H9 (cell line): ENCODE data around the gene PYROXD2. TPM values are rescaled to one million over a fixed set of nuclear protein-coding genes. Genes with fewer than 3 reads are reported as not detected.

ENCODE experiments used
- DNase-seq: peaks from one replicate; pipeline ENCODE4 v3.0.0-alpha.2; 2017
- H2AFZ ChIP-seq: one replicate; pipeline ENCODE4 v1.6.1; 2013; ENCODE audit warnings: mild to moderate bottlenecking, low read length, control low read depth, moderate library complexity
- H2AK5ac ChIP-seq: 2 replicates; pipeline ENCODE4 v1.6.1; 2013; ENCODE audit warnings: low read length, control low read depth, mixed read lengths; ENCODE audit not compliant: insufficient read length
- H2BK120ac ChIP-seq: one replicate; pipeline ENCODE4 v1.6.1; 2013; ENCODE audit warnings: low read depth, mild to moderate bottlenecking, low read length, control low read depth, inconsistent platforms; ENCODE audit not compliant: poor library complexity, severe bottlenecking
- H2BK12ac ChIP-seq: 2 replicates; pipeline ENCODE4 v1.6.1; 2013; ENCODE audit warnings: low read length, control low read depth, mixed read lengths, low read depth; ENCODE audit not compliant: insufficient read length
- H2BK15ac ChIP-seq: 2 replicates; pipeline ENCODE4 v1.6.1; 2013; ENCODE audit warnings: low read depth, low read length, control low read depth
- H2BK20ac ChIP-seq: one replicate; pipeline ENCODE4 v1.6.1; 2013; ENCODE audit warnings: low read depth, mild to moderate bottlenecking, low read length, control low read depth, inconsistent platforms; ENCODE audit not compliant: poor library complexity, severe bottlenecking
- H2BK5ac ChIP-seq: 2 replicates; pipeline ENCODE4 v1.6.1; 2013; ENCODE audit warnings: low read length, control low read depth, mixed read lengths; ENCODE audit not compliant: insufficient read length
- H3K14ac ChIP-seq: 2 replicates; pipeline ENCODE4 v1.6.1; 2013; ENCODE audit warnings: low read length, control low read depth; ENCODE audit not compliant: insufficient read depth
- H3K18ac ChIP-seq: 2 replicates; pipeline ENCODE4 v1.6.1; 2013; ENCODE audit warnings: low read depth, mild to moderate bottlenecking, mixed read lengths, low read length, control low read depth; ENCODE audit not compliant: insufficient read length
- H3K23ac ChIP-seq: 2 replicates; pipeline ENCODE4 v1.6.1; 2013; ENCODE audit warnings: low read length, control low read depth, mixed read lengths, low read depth; ENCODE audit not compliant: insufficient read length
- H3K23me2 ChIP-seq: 2 replicates; pipeline ENCODE4 v1.6.1; 2013; ENCODE audit warnings: low read depth, mild to moderate bottlenecking, mixed read lengths, low read length, control low read depth; ENCODE audit not compliant: insufficient read length, poor library complexity, severe bottlenecking
- H3K27ac ChIP-seq: 2 replicates; pipeline ENCODE4 v1.5.1; 2013; ENCODE audit warnings: low read length, control low read depth, mixed read lengths, low read depth; ENCODE audit not compliant: insufficient read length
- H3K27me3 ChIP-seq: 2 replicates; pipeline ENCODE4 v1.6.1; 2013; ENCODE audit warnings: low read length, control low read depth, inconsistent platforms; ENCODE audit not compliant: insufficient read depth
- H3K4ac ChIP-seq: 2 replicates; pipeline ENCODE4 v1.6.1; 2013; ENCODE audit warnings: low read depth, mild to moderate bottlenecking, control low read depth, inconsistent platforms, low read length, moderate library complexity
- H3K4me1 ChIP-seq: 2 replicates; pipeline ENCODE4 v1.6.1; 2013; ENCODE audit warnings: low read length, control low read depth, inconsistent platforms; ENCODE audit not compliant: insufficient read depth
- H3K4me2 ChIP-seq: 2 replicates; pipeline ENCODE4 v1.6.1; 2013; ENCODE audit warnings: low read length, control low read depth, mixed read lengths; ENCODE audit not compliant: insufficient read length, insufficient read depth
- H3K56ac ChIP-seq: 2 replicates; pipeline ENCODE4 v1.6.1; 2013; ENCODE audit warnings: low read depth, mild to moderate bottlenecking, mixed read lengths, low read length, control low read depth; ENCODE audit not compliant: insufficient read length
- H3K79me1 ChIP-seq: 2 replicates; pipeline ENCODE4 v1.6.1; 2013; ENCODE audit warnings: low read depth, mild to moderate bottlenecking, moderate library complexity, low read length, control low read depth, inconsistent platforms; ENCODE audit not compliant: insufficient read depth, poor library complexity, severe bottlenecking
- H3K79me2 ChIP-seq: 2 replicates; pipeline ENCODE4 v1.6.1; 2013; ENCODE audit warnings: low read length, control low read depth, inconsistent platforms; ENCODE audit not compliant: insufficient read depth
- H3K9ac ChIP-seq: 2 replicates; pipeline ENCODE4 v1.6.1; 2013; ENCODE audit warnings: low read length, control low read depth, mixed read lengths; ENCODE audit not compliant: insufficient read length; ENCODE audit errors: extremely low read depth
- H3K9me3 ChIP-seq: one replicate; pipeline ENCODE4 v1.6.1; 2013; ENCODE audit warnings: low read depth, low read length, inconsistent platforms; ENCODE audit not compliant: control insufficient read depth
- H3T11ph ChIP-seq: one replicate; pipeline ENCODE4 v1.6.1; 2013; ENCODE audit warnings: mild to moderate bottlenecking, low read length, control low read depth, inconsistent platforms
- H4K20me1 ChIP-seq: one replicate; pipeline ENCODE4 v1.6.1; 2013; ENCODE audit not compliant: control insufficient read depth, insufficient read length, insufficient read depth
- H4K5ac ChIP-seq: 2 replicates; pipeline ENCODE4 v1.6.1; 2013; ENCODE audit warnings: low read depth, mild to moderate bottlenecking, mixed read lengths, low read length, control low read depth; ENCODE audit not compliant: insufficient read length
- H4K8ac ChIP-seq: replicated peaks from 2 replicates; pipeline ENCODE4 v1.6.1; 2013; ENCODE audit warnings: low read length, control low read depth, mixed read lengths, low read depth; ENCODE audit not compliant: insufficient read length
- H4K91ac ChIP-seq: 2 replicates; pipeline ENCODE4 v1.6.1; 2013; ENCODE audit warnings: low read depth, mild to moderate bottlenecking, moderate library complexity, mixed read lengths, low read length, control low read depth; ENCODE audit not compliant: insufficient read length
- H3K27ac Mint-ChIP-seq, 3 experiments: 2 replicates in 2 of 3; 3 replicates in 1 of 3; pipeline ENCODE4 v1.8.0; 2020 to 2021; ENCODE audit warnings: mixed read lengths in 3 of 3, mild to moderate bottlenecking in 1 of 3, moderate library complexity in 1 of 3
- H3K27me3 Mint-ChIP-seq: 2 replicates; pipeline ENCODE4 v1.8.0; 2021; ENCODE audit warnings: low read depth, mild to moderate bottlenecking, moderate library complexity, mixed read lengths
- H3K36me3 Mint-ChIP-seq, 3 experiments: 2 replicates in 2 of 3; 3 replicates in 1 of 3; pipeline ENCODE4 v1.8.0; 2020 to 2021; ENCODE audit warnings: low read depth in 3 of 3, mixed read lengths in 3 of 3; ENCODE audit not compliant: insufficient read depth in 1 of 3
- H3K4me1 Mint-ChIP-seq, 2 experiments: 2 replicates each; pipeline ENCODE4 v1.8.0; 2020; ENCODE audit warnings: mixed read lengths in 2 of 2
- H3K4me3 Mint-ChIP-seq, 2 experiments: 2 replicates in 1 of 2; 3 replicates in 1 of 2; pipeline ENCODE4 v1.8.0; 2020 to 2021; ENCODE audit warnings: mild to moderate bottlenecking in 2 of 2, mixed read lengths in 2 of 2, moderate library complexity in 1 of 2
- H3K9me3 Mint-ChIP-seq, 2 experiments: 2 replicates in 1 of 2; 3 replicates in 1 of 2; pipeline ENCODE4 v1.8.0; 2020; ENCODE audit warnings: mild to moderate bottlenecking in 2 of 2, mixed read lengths in 2 of 2, moderate library complexity in 1 of 2
- CTCF ChIP-seq: fragments of 200-600 bp; sonication (generic); conservative IDR thresholded peaks from 3 replicates; pipeline ENCODE4 v1.8.0; 2021; ENCODE audit warnings: antibody characterized with exemption, mild to moderate bottlenecking
- WGBS: extraction: QIAGEN DNeasy Blood & Tissue Kit; methylation state at CpG from one replicate; pipeline ENCODE4 v1.1.7; 2013; ENCODE audit warnings: missing lambda C conversion rate, low lambda C conversion rate, mixed read lengths; ENCODE audit not compliant: insufficient read length; ENCODE audit errors: extremely low coverage; 5-methylcytosine and 5-hydroxymethylcytosine counted together
- total RNA-seq: library from RNA; stranded (reverse); gene quantifications from 2 replicates; pipeline ENCODE4 v1.2.1, GENCODE V29; 2021

Gene PYROXD2
- total RNA-seq, 1 experiment from 2014 or later, result 5.3 TPM

- Histone ChIP-seq H3T11ph (no peak overlapping the region), H3K9me3 (no peaks in the 10 kb centered on the region), H2BK5ac (no peak overlapping the region), H3K79me2 (no peaks in the 10 kb centered on the region), H2BK12ac (no peak overlapping the region), H4K5ac (no peak overlapping the region), H2BK15ac (no peak overlapping the region), H2AFZ (no peak overlapping the region), H2AK5ac (no peak overlapping the region), H4K8ac (no peak overlapping the region), H3K4me2 (no peak overlapping the region), H3K4me1 (no peaks in the 10 kb centered on the region; the same call in 1 of the 2 replicates), H3K56ac (no peak overlapping the region), H2BK120ac (no peak overlapping the region), H3K27ac (no peak overlapping the region), H3K27me3 (no peaks in the 10 kb centered on the region), H3K9ac (no peak overlapping the region), H3K14ac (no peak overlapping the region), H3K4ac (no peak overlapping the region), H3K79me1 (no peaks in the 10 kb centered on the region), H3K23me2 (no peaks in the 10 kb centered on the region), H2BK20ac (no peak overlapping the region), H4K91ac (no peak overlapping the region), H3K23ac (no peak overlapping the region), H3K18ac (no peak overlapping the region), H4K20me1 (no peaks in the 10 kb centered on the region)
- Mint-ChIP-seq H3K36me3 (peaks cover 0 to 3% (median 0%) of the 10 kb centered on the region in 3 experiments; a peak in 2 of 7 replicates), H3K27me3 (no peaks in the 10 kb centered on the region; the same call in 1 of the 2 replicates), H3K27ac (no peak overlapping the region), H3K4me3 (no peak overlapping the region), H3K9me3 (peaks cover 7 to 11% of the 10 kb centered on the region in 2 experiments; a peak in 4 of 5 replicates), H3K4me1 (peaks cover 23 to 24% of the 10 kb centered on the region in 2 experiments)
- TF ChIP-seq CTCF, result no peak
- DNase-seq, result no peak
- no CpG with 5 or more reads among the region's 3 CpGs for WGBS
These were observed 37.4 kb downstream of the PYROXD2 start for GRCh38 chr10:98377536-98377935.
